Peyer's patch (tissue), 4 donors: ENCODE data around the gene INAFM2. TPM values are rescaled to one million over a fixed set of nuclear protein-coding genes. Genes with fewer than 3 reads are reported as not detected.

Experiments
- DNase-seq, 3 donors: peaks; one replicate each; pipeline ENCODE4 v3.0.0-alpha.2; 2017 to 2019
- H3K27ac ChIP-seq, 4 donors: fragments of 200-600 bp; sonication (generic); one replicate each; pipeline ENCODE4 v1.5.1; 2016 to 2019
- H3K27me3 ChIP-seq, 2 donors: fragments of 200-600 bp; sonication (generic); one replicate each; pipeline ENCODE4 v1.5.1; 2019
- H3K36me3 ChIP-seq, 3 donors: fragments of 200-600 bp; sonication (generic); one replicate each; pipeline ENCODE4 v1.5.1; 2016 to 2019
- H3K4me1 ChIP-seq, 4 donors: fragments of 200-600 bp; sonication (generic); one replicate each; pipeline ENCODE4 v1.5.1; 2016 to 2019
- H3K4me3 ChIP-seq, 4 donors: fragments of 200-600 bp; sonication (generic); 1 replicate in 3 of 4; 2 replicates in 1 of 4; pipeline ENCODE4 v1.5.1; 2016 to 2019; ENCODE audit warnings: mild to moderate bottlenecking in 1 of 4
- H3K9me3 ChIP-seq, 4 donors: fragments of 200-600 bp; sonication (generic); one replicate each; pipeline ENCODE4 v1.5.1; 2016 to 2019; ENCODE audit warnings: mild to moderate bottlenecking in 1 of 4
- POLR2A ChIP-seq, 2 donors: fragments of 450-650 bp; IDR thresholded peaks; one replicate each; pipeline ENCODE4 v1.5.1; 2017; ENCODE audit warnings: antibody characterized with exemption in 2 of 2, mild to moderate bottlenecking in 2 of 2, moderate library complexity in 2 of 2
- total RNA-seq, 4 donors: library from RNA; depleted of rRNA; stranded (reverse); fragments of >200 nt; gene quantifications; one replicate each; pipeline ENCODE4 v1.1.0, GENCODE V29; 2016
- TF ChIP-seq, protein P1 (sequence below), 6 experiments: fragments of 450-650 bp in 4 of 6; fragments of 200-600 bp in 2 of 6; sonication (generic) in 1 of 6; IDR thresholded peaks; one replicate each; pipeline ENCODE4 v1.5.1; 2017 to 2019; ENCODE audit warnings: antibody characterized with exemption in 6 of 6, mild to moderate bottlenecking in 3 of 6, moderate library complexity in 1 of 6

Gene INAFM2
- total RNA-seq, 4 donors from 2014 or later = 6.2 to 10.7 (median 8.9) TPM

DNA sequence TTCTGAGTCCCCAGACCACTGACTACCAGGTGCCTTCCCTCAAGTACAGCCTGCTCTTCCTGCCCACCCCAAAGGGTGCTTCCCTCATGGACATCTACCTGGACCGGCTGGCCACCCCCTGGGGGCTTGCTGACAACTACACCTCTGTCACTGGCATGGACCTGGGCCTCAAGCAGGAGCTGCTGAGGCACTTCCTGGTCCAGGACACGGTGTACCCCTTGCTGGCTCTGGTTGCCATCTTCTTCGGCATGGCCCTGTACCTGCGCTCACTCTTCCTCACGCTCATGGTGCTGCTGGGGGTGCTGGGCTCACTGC, 43.8 kb downstream of the INAFM2 start:
- H3K27ac ChIP-seq = peak overlapping the region; percentile 45 to 79 (median 56)
- peaks cover 3 to 20% (median 15%) of the 10 kb centered on the region in 4 donors for H3K4me1 ChIP-seq
- no peak for DNase-seq
- TF ChIP-seq POLR2A (IDR thresholded peaks at IDR 0.05) = no peak
- TF ChIP-seq, protein P1, sequence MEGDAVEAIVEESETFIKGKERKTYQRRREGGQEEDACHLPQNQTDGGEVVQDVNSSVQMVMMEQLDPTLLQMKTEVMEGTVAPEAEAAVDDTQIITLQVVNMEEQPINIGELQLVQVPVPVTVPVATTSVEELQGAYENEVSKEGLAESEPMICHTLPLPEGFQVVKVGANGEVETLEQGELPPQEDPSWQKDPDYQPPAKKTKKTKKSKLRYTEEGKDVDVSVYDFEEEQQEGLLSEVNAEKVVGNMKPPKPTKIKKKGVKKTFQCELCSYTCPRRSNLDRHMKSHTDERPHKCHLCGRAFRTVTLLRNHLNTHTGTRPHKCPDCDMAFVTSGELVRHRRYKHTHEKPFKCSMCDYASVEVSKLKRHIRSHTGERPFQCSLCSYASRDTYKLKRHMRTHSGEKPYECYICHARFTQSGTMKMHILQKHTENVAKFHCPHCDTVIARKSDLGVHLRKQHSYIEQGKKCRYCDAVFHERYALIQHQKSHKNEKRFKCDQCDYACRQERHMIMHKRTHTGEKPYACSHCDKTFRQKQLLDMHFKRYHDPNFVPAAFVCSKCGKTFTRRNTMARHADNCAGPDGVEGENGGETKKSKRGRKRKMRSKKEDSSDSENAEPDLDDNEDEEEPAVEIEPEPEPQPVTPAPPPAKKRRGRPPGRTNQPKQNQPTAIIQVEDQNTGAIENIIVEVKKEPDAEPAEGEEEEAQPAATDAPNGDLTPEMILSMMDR (IDR thresholded peaks at IDR 0.05) = no peak
- no peaks in the 10 kb centered on the region for H3K9me3 ChIP-seq
- H3K4me3 ChIP-seq = peak overlapping the region in 3 of 4 donors; percentile 38 to 52 (median 41)
- no peaks in the 10 kb centered on the region for H3K36me3 ChIP-seq
- no peaks in the 10 kb centered on the region for H3K27me3 ChIP-seq

DNA sequence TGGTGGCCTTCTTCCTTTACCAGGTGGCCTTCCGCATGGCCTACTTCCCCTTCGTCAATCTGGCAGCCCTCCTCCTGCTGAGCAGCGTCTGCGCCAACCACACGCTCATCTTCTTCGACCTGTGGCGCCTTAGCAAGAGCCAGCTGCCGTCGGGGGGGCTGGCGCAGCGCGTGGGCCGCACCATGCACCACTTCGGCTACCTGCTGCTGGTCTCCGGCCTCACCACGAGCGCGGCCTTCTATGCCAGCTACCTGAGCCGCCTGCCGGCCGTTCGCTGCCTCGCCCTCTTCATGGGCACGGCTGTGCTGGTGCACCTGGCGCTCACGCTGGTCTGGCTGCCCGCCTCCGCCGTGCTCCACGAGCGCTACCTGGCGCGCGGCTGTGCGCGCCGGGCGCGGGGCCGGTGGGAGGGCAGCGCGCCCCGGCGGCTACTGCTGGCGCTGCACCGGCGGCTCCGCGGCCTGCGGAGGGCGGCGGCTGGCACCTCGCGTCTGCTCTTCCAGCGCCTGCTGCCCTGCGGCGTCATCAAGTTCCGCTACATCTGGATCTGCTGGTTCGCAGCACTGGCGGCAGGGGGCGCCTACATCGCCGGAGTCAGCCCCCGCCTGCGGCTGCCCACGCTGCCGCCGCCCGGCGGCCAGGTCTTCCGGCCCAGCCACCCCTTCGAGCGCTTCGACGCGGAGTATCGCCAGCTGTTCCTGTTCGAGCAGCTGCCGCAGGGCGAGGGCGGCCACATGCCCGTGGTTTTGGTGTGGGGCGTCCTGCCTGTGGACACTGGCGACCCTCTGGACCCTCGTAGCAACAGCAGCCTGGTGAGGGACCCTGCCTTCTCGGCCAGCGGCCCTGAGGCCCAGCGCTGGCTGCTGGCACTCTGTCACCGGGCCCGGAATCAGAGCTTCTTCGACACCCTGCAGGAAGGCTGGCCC, 44.5 kb downstream of the INAFM2 start:
- no peaks in the 10 kb centered on the region for H3K36me3 ChIP-seq
- peak; percentile 19 to 30 for TF ChIP-seq POLR2A (IDR thresholded peaks at IDR 0.05)
- TF ChIP-seq, protein P1 (IDR thresholded peaks at IDR 0.05) = peak; percentile 80 to 100 (median 95)
- no peaks in the 10 kb centered on the region for H3K27me3 ChIP-seq
- H3K4me1 ChIP-seq = peaks cover 3 to 20% (median 15%) of the 10 kb centered on the region in 4 donors
- H3K27ac ChIP-seq = peak overlapping the region; percentile 45 to 79 (median 56)
- peak; percentile 83 to 94 (median 94) for DNase-seq
- no peaks in the 10 kb centered on the region for H3K9me3 ChIP-seq
- peak overlapping the region; percentile 38 to 52 (median 44) for H3K4me3 ChIP-seq

DNA sequence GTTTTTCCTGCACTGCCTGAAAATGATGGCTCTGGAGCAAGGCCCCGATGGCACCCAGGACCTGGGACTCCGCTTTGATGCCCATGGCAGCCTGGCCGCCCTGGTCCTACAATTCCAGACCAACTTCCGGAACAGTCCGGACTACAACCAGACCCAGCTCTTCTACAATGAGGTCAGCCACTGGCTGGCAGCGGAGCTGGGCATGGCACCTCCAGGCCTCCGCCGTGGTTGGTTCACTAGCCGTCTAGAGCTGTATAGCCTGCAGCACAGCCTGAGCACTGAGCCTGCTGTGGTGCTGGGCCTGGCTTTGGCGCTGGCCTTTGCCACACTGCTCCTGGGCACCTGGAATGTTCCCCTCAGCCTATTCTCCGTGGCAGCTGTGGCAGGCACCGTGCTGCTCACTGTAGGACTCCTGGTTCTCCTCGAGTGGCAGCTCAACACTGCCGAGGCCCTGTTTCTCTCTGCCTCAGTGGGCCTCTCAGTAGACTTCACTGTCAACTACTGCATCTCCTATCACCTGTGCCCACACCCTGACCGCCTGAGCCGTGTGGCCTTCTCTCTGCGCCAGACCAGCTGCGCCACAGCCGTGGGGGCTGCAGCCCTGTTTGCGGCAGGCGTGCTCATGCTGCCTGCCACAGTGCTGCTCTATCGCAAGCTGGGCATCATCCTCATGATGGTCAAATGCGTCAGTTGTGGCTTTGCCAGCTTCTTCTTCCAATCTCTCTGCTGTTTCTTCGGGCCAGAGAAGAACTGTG, 45.4 kb downstream of the INAFM2 start:
- peaks cover 3 to 20% (median 15%) of the 10 kb centered on the region in 4 donors for H3K4me1 ChIP-seq
- H3K36me3 ChIP-seq = no peaks in the 10 kb centered on the region

DNA sequence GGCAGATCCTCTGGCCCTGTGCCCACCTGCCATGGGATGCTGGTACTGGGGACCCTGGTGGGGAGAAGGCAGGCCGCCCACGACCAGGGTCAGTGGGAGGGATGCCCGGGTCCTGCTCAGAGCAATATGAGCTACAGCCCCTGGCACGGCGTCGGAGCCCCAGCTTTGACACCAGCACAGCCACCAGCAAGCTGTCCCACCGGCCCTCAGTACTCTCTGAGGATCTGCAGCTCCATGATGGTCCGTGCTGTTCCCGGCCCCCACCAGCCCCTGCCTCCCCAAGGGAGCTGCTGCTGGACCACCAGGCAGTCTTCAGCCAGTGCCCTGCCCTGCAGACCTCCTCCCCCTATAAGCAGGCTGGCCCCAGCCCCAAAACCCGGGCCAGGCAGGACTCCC, 46.0 kb downstream of the INAFM2 start:
- TF ChIP-seq, protein P1 (IDR thresholded peaks at IDR 0.05) = no peak
- TF ChIP-seq POLR2A (IDR thresholded peaks at IDR 0.05) = no peak
- Histone ChIP-seq H3K36me3 (no peaks in the 10 kb centered on the region), H3K27ac (no peak overlapping the region), H3K27me3 (no peaks in the 10 kb centered on the region), H3K4me1 (peaks cover 3 to 20% (median 15%) of the 10 kb centered on the region in 4 donors), H3K4me3 (no peak overlapping the region), H3K9me3 (no peaks in the 10 kb centered on the region)
- no peak for DNase-seq

More for the DNA sequence above, 45.4 kb downstream of the INAFM2 start:
- no peak overlapping the region for H3K4me3 ChIP-seq
- DNase-seq = no peak
- no peaks in the 10 kb centered on the region for H3K9me3 ChIP-seq
- no peak for TF ChIP-seq POLR2A (IDR thresholded peaks at IDR 0.05)
- TF ChIP-seq, protein P1 (IDR thresholded peaks at IDR 0.05) = no peak
- peak overlapping the region in 1 of 4 donors; percentile 79 for H3K27ac ChIP-seq
- H3K27me3 ChIP-seq = no peaks in the 10 kb centered on the region

DNA sequence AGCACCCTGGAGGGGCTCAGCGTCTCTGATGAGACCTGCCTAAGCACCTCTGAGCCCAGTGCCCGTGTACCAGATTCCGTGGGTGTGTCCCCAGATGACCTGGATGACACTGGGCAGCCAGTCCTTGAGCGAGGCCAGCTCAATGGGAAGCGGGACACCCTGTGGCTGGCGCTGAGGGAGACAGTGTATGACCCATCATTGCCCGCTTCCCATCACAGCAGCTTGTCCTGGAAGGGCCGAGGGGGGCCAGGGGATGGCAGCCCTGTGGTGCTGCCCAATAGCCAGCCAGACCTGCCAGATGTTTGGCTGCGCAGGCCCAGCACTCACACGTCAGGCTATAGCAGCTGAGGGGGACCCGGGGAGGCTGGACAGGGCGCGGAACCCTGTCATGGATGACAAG, 46.5 kb downstream of the INAFM2 start:
- TF ChIP-seq, protein P1 (IDR thresholded peaks at IDR 0.05) = no peak
- no peak for TF ChIP-seq POLR2A (IDR thresholded peaks at IDR 0.05)
- peaks cover 3 to 20% (median 15%) of the 10 kb centered on the region in 4 donors for H3K4me1 ChIP-seq
- no peaks in the 10 kb centered on the region for H3K36me3 ChIP-seq
- H3K27me3 ChIP-seq = no peaks in the 10 kb centered on the region
- no peaks in the 10 kb centered on the region for H3K9me3 ChIP-seq
- no peak overlapping the region for H3K27ac ChIP-seq
- H3K4me3 ChIP-seq = no peak overlapping the region
- no peak for DNase-seq
